Stimulated activated CD4-positive, alpha-beta T cell treated with anti-CD3 and anti-CD28 coated beads, Interleukin-2, amount 100 ng/mL, for 4 hours (primary cell): ENCODE data around the gene MYL9.

ENCODE experiments used
- DNase-seq: peaks from one replicate; pipeline ENCODE4 v3.0.0-alpha.2; 2020; ENCODE audit warnings: low read depth

MYL9 gene

DNA sequence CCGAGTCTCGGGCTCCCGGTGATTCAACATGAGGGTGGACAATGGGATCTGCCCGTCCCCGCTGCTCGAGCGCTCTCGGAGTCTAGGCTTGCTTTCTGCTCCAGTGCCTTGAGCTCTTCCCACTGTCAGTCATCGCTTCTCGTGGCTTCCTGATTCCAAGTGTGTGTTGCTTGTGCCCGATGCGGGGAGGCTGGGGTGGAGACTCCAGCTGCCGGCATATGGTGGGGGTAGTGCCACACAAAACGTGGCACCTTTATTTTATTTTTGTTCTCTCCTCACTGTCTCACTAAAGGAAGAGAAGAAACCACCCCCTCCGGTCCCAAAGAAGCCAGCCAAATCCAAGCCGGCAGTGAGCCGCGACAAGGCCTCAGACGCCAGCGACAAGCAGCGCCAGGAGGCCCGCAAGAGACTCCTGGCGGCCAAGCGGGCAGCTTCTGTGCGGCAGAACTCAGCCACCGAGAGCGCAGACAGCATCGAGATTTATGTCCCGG, 14.8 kb upstream of the MYL9 start:
- DNase-seq: no peak

GRCh38 chr20:36527331-36528125, 13.8 kb upstream of the MYL9 start:
- DNase-seq: no peak

DNA sequence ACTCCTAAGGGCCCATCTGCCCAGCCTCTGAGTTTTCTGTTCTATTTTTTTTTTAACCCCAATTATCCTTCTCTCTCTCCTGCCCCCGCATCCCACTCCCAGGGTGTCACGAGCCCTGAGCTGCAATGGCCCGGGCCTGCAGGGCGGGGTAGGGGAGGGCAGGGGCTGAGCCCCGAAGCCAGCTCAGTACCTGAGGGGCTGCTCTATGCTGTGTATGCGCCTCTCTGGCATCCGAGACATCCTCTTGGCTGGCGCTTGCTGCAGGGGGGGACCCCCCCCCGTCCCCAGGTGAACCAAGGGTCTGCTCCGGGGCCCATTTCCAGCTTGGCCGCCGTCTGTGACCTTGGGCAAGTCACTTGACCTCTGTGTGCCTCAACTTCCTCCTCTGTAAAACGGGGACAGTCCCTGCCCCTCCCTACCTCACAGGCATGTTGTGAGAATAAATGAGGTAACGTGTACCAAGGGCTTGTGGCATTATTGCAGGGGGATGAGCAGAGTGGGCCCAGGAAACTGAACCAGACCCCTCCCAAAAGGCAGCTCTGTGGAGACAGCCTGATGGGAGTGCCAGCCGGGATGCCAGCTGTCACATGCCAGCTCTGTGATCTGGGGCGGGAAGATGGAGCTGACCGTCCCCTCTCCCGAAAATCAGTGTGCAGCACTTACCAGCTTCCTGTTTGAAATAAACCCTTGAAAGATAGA, 13.0 kb upstream of the MYL9 start:
- no peak for DNase-seq

GRCh38 chr20:36528875-36529417, 12.4 kb upstream of the MYL9 start:
- no peak for DNase-seq

DNA sequence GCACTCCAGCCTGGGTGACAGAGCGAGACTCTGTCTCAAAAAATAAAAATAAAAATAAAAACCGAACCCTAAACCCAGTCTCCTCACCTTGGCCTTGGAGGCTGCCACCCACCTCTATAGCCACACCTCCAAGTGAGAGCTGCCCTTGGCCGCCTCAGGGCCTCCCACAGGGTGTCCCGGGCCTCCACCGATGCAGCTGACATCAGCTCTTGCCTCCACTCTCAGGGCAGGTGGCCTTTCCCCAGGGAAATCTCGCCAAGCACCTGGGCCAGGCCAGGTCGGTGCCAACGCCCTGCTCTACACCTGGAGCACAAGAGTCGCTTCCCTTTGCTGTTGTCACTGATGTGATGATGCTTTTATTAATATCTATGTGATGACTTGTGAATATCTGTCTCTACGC, 8.9 kb upstream of the MYL9 start:
- DNase-seq: no peak

DNA sequence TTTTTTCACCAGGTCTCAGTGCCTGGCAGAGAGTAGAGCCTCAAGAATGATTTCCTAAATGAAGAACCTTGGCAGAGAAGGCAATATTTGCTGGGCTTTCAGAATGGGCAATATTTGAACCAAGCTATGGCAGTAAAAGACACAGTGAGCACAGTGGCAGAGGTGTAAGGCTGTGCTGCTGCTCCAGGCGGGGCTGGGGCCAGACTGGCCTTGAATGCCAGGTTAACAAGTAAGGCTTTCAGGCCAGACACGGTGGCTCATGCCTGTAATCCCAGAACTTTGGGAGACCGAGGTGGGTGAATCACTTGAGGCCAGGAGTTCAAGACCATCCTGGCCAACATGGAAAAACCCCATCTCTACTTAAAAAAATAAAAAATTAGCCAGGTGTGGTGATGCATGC, 8.5 kb upstream of the MYL9 start:
- no peak for DNase-seq

DNA sequence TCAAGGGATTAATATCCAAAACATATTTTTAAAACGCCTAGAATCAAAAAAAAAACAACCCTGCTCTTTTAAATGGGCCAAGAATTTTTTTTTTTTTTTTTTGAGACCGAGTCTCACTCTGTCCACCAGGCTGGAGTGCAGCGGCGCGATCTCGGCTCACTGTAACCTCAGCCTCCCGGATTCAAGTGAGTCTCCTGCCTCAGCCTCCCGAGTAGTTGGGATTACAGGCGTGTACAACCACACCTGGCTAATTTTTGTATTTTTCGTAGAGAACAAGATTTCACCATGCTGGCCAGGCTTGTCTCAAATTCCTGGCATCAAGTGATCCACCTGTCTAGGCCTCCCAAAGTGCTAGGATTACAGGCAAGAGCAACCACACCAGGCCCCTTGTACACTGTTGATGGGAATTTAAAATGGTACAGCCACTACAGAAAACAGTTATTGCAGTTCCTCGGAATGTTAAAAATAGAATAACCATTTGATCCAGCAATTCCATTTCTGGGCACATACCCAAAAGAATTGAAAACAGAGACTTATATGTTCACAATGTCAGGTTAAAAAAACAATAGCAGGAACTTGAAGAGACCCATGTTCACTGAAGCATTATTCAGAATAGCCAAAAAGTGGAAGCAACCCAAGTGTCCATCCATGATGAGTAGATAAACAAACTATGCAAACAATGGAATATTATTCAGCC, 3.1 kb upstream of the MYL9 start:
- no peak for DNase-seq

GRCh38 chr20:36540551-36541211, 638 bp upstream of the MYL9 start:
- DNase-seq: no peak

- DNase-seq: no peak
These were observed 609 bp downstream of the MYL9 start for GRCh38 chr20:36541768-36542488.

DNA sequence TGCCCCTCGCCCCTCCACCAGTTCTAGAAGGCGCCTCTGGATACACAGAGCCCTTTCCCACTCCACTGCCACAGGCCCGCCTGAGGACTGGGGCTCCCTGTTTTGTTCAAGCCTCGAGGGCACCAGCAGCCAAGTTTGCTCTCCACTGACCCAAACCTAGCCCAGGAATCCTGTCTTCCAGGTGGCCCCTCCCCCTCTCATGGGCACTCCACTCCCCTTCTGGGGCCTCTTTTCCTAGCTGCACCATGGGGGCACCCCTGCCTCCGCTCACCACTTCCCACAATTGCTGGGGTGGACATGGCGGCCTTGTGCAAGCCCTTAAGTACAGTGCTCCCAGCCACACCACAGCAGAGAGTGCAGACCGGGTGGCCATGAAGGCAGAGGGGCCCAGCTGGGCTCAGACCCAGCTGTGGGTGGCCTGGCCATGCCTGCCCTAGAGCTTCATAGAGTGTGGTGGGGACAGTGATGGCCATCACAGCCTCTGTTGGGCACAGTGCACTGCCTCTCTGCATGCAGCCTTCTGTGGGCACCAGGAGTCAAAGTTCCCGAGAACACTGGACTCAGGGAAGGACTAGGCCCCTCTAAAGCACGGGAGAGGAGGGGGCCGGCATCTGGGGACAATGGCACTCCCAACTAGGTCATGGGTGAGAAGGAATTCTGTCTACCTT, 1.3 kb downstream of the MYL9 start:
- DNase-seq: no peak

- no peak for DNase-seq
These were observed 2.1 kb downstream of the MYL9 start for GRCh38 chr20:36543184-36544133.

GRCh38 chr20:36544134-36545018, 3.1 kb downstream of the MYL9 start:
- DNase-seq: no peak

- no peak for DNase-seq
These were observed 4.9 kb downstream of the MYL9 start for GRCh38 chr20:36546111-36546736.

- DNase-seq: no peak
These were observed 6.1 kb downstream of the MYL9 start for GRCh38 chr20:36547186-36548005.

- DNase-seq: no peak
These were observed 6.6 kb downstream of the MYL9 start for GRCh38 chr20:36548006-36548315.

- no peak for DNase-seq
These were observed 7.6 kb downstream of the MYL9 start for GRCh38 chr20:36548704-36549627.

DNA sequence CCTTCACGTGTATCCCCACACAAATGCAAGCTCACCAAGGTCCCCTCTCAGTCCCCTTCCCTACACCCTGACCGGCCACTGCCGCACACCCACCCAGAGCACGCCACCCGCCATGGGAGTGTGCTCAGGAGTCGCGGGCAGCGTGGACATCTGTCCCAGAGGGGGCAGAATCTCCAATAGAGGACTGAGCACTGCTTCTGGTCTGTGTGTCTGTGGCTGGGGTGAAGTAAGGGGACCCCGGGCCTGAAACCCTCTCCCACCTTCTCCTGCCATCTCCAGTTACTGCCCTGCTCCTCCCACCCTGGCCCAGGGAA, 8.3 kb downstream of the MYL9 start:
- DNase-seq: no peak
